Transverse colon (tissue), 4 donors: ENCODE data around the gene TFAP2A. TPM values are rescaled to one million over a fixed set of nuclear protein-coding genes. Genes with fewer than 3 reads are reported as not detected.

Experiments
- DNase-seq: peaks from one replicate; pipeline ENCODE4 v3.0.0-alpha.2; 2019
- H3K27ac ChIP-seq, 4 donors: fragments of 200-600 bp; sonication (generic); 2 replicates each; pipeline ENCODE4 v1.5.1; 2016 to 2018; ENCODE audit warnings: inconsistent platforms in 4 of 4
- H3K27me3 ChIP-seq: fragments of 200-600 bp; sonication (generic); 2 replicates; pipeline ENCODE4 v1.5.1; 2017; ENCODE audit warnings: inconsistent platforms
- H3K36me3 ChIP-seq, 4 donors: fragments of 200-600 bp; sonication (generic); 2 replicates each; pipeline ENCODE4 v1.5.1; 2017 to 2019; ENCODE audit warnings: inconsistent platforms in 4 of 4
- H3K4me1 ChIP-seq, 4 donors: fragments of 200-600 bp; sonication (generic); 2 replicates each; pipeline ENCODE4 v1.5.1; 2017 to 2020; ENCODE audit warnings: inconsistent platforms in 4 of 4
- H3K4me3 ChIP-seq, 4 donors: fragments of 200-600 bp; sonication (generic); 1 replicate in 1 of 4; 2 replicates in 3 of 4; pipeline versions ENCODE4 v1.5.1 to v1.6.1; 2017 to 2019; ENCODE audit warnings: inconsistent platforms in 4 of 4
- H3K9me3 ChIP-seq, 2 donors: fragments of 200-600 bp; sonication (generic); 2 replicates each; pipeline ENCODE4 v1.5.1; 2017 to 2019; ENCODE audit warnings: inconsistent platforms in 2 of 2
- EP300 ChIP-seq: sonication (generic); formaldehyde crosslinking; IDR thresholded peaks from one replicate; pipeline ENCODE4 v1.6.1; 2017; ENCODE audit warnings: antibody characterized with exemption, low read depth
- POLR2A ChIP-seq: fragments of 450-650 bp; IDR thresholded peaks from one replicate; pipeline ENCODE4 v1.6.1; 2016; ENCODE audit warnings: antibody characterized with exemption, mild to moderate bottlenecking, moderate library complexity
- POLR2AphosphoS5 ChIP-seq, 3 donors: sonication (generic); formaldehyde crosslinking; IDR thresholded peaks; one replicate each; pipeline ENCODE4 v1.6.1; 2016; ENCODE audit warnings: antibody characterized with exemption in 3 of 3
- WGBS, 2 donors: methylation state at CpG; one replicate each; pipeline ENCODE4 v1.1.5; 2018; ENCODE audit warnings: low coverage in 1 of 2; 5-methylcytosine and 5-hydroxymethylcytosine counted together
- in situ Hi-C, 4 donors: fragments of 200-750 bp; cut with MboI; loops; one replicate each; pipeline versions ENCODE4 v1.15.0 to v1.15.1; 2017; ENCODE audit warnings: low sequenced_read_pairs in 3 of 4, low pct_ligation_motif_present in 1 of 4, low pct_unique_long_range_greater_than_20kb in 1 of 4
- intact Hi-C: fragments of 100-400 bp; cut with DNase I; formaldehyde crosslinking; loops from one replicate; pipeline ENCODE4 v1.15.1; 2023; ENCODE audit warnings: low total_unique reads
- total RNA-seq, 4 donors: library from RNA; depleted of rRNA; stranded (reverse); fragments of >200 nt; gene quantifications; one replicate each; pipeline ENCODE4 v1.1.0, GENCODE V29; 2016
- TF ChIP-seq, protein P1 (sequence below), 5 experiments: fragments of 200-600 bp in 3 of 5; fragments of 450-650 bp in 2 of 5; sonication (generic) in 3 of 5; IDR thresholded peaks; 1 replicate in 2 of 5; 2 replicates in 3 of 5; pipeline ENCODE4 v1.5.1; 2016 to 2017; ENCODE audit warnings: antibody characterized with exemption in 5 of 5, inconsistent platforms in 3 of 5, mild to moderate bottlenecking in 2 of 5, moderate library complexity in 1 of 5

Gene TFAP2A
- total RNA-seq, 4 donors from 2014 or later, result not detected

DNA sequence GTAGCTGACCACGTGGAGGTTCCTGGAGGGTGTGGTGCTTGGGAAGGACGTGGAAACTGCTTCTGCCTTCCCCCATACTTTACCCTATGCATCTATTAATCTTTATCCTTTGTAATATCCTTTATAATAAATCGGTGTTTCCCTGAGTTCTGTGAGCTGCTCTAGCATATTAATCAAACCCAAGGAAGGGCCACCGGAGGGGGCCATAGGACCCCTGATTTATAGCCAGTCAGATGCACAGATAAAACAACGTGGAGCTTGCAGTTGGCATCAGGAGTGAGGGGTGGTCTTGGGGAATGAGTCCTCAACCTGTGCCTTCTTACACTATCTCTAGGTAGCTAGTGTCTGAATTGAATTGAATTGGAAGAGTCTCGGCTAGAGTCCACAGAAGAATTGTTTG is 36.5 kb upstream of the TFAP2A start:
- TF ChIP-seq POLR2A (no peak), POLR2AphosphoS5 (IDR thresholded peaks at IDR 0.05) (no peak), EP300 (no peak)
- TF ChIP-seq, protein P1, sequence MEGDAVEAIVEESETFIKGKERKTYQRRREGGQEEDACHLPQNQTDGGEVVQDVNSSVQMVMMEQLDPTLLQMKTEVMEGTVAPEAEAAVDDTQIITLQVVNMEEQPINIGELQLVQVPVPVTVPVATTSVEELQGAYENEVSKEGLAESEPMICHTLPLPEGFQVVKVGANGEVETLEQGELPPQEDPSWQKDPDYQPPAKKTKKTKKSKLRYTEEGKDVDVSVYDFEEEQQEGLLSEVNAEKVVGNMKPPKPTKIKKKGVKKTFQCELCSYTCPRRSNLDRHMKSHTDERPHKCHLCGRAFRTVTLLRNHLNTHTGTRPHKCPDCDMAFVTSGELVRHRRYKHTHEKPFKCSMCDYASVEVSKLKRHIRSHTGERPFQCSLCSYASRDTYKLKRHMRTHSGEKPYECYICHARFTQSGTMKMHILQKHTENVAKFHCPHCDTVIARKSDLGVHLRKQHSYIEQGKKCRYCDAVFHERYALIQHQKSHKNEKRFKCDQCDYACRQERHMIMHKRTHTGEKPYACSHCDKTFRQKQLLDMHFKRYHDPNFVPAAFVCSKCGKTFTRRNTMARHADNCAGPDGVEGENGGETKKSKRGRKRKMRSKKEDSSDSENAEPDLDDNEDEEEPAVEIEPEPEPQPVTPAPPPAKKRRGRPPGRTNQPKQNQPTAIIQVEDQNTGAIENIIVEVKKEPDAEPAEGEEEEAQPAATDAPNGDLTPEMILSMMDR (IDR thresholded peaks at IDR 0.05), result no peak
- intact Hi-C loops (no loop called here), in situ Hi-C loops (no loop called here)
- no peak overlapping the region for H3K27ac ChIP-seq
- DNase-seq, result no peak
- H3K27me3 ChIP-seq, result peaks cover 7% of the 10 kb centered on the region
- WGBS, 2 donors, result 47 to 56% methylated on average over 5 to 6 of the region's 6 CpGs
- H3K4me1 ChIP-seq, result no peaks in the 10 kb centered on the region
- no peak overlapping the region for H3K4me3 ChIP-seq
- H3K36me3 ChIP-seq, result no peaks in the 10 kb centered on the region
- H3K9me3 ChIP-seq, result no peaks in the 10 kb centered on the region

DNA sequence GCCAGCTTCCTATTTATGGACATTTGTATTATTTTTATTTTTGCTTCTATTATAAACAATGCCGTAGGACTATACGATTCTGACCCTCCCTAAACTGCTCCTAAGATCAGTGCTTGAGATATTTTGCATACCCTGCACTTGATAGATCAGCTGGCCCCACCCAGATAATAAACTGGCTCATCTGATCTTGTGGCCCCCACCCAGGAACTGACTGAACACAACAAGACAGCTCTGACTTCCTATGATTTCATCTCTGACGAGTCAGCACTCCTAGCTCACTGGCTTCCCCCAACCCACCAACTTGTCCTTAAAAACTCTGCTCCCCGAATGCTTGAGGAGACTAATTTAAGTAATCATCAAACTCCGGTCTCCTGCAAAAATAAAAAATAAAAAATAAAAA is 34.9 kb upstream of the TFAP2A start:
- Histone ChIP-seq H3K27ac (no peak overlapping the region), H3K4me1 (no peaks in the 10 kb centered on the region), H3K27me3 (peaks cover 7% of the 10 kb centered on the region), H3K4me3 (no peak overlapping the region), H3K9me3 (no peaks in the 10 kb centered on the region), H3K36me3 (no peaks in the 10 kb centered on the region)
- in situ Hi-C loops (loop anchor here in 3 of 4 donors (25.0 kb wide), 2 partner anchors 912 to 1462 kb away; no protein-coding TSS in a partner anchor), intact Hi-C loops (no loop called here)
- no peak for DNase-seq
- TF ChIP-seq, protein P1 (IDR thresholded peaks at IDR 0.05), result no peak
- TF ChIP-seq EP300 (no peak), POLR2A (no peak), POLR2AphosphoS5 (IDR thresholded peaks at IDR 0.05) (no peak)
- 57 to 61% methylated on average over 5 of the region's 5 CpGs for WGBS, 2 donors

DNA sequence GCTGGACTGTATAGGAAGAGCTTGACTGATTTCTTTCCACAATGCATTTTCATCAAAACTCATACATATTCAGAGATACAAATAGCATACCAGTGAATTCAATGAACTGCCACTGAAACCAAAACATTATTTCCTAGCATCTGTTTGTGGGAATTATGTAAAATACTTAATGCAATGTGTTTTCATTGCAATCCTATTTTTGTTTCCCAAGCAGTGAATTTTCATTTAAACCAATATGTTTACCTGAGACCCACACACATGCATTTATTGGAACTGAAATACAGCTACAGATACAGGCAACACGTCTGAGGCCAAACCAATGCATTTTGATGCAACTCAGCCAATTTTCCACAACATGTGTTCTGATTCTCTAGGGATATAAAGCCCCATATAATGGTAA is 33.2 kb upstream of the TFAP2A start:
- no peak overlapping the region for H3K4me3 ChIP-seq
- intact Hi-C loops, result no loop called here
- no peak for DNase-seq
- no peaks in the 10 kb centered on the region for H3K4me1 ChIP-seq
- no peaks in the 10 kb centered on the region for H3K36me3 ChIP-seq
- H3K27ac ChIP-seq, result no peak overlapping the region
- no peaks in the 10 kb centered on the region for H3K9me3 ChIP-seq
- in situ Hi-C loops, result loop anchor here in 3 of 4 donors (25.0 kb wide), 2 partner anchors 911 to 1461 kb away; no protein-coding TSS in a partner anchor
- WGBS, 2 donors, result 33 to 44% methylated on average over 1 of the region's 1 CpG
- TF ChIP-seq EP300 (no peak), POLR2A (no peak), POLR2AphosphoS5 (IDR thresholded peaks at IDR 0.05) (no peak)
- TF ChIP-seq, protein P1 (IDR thresholded peaks at IDR 0.05), result no peak
- peaks cover 7% of the 10 kb centered on the region for H3K27me3 ChIP-seq

DNA sequence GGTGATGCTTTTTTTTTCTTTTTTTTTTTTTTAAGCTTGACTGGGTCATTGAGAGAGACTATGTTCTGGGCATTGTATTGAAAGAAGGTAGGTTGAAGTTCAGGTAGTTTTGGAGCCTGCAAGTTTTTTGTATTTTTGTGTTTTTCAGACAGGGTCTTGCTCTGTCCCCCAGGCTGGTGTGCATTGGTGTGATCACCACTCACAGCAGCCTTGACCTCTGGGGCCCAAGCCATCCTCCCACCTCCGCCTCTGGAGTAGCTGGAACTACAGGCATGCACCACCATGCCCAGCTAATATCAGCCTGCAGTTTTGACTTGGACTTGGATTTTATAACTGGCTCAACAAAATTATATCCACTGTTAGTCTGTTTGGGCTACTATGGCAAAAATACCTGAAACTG is 31.7 kb upstream of the TFAP2A start:
- Histone ChIP-seq H3K27me3 (peaks cover 7% of the 10 kb centered on the region), H3K4me3 (no peak overlapping the region), H3K4me1 (no peaks in the 10 kb centered on the region), H3K27ac (no peak overlapping the region), H3K36me3 (no peaks in the 10 kb centered on the region), H3K9me3 (no peaks in the 10 kb centered on the region)
- DNase-seq, result no peak
- in situ Hi-C loops (loop anchor here in 3 of 4 donors (25.0 kb wide), 2 partner anchors 909 to 1459 kb away; no protein-coding TSS in a partner anchor), intact Hi-C loops (no loop called here)
- TF ChIP-seq POLR2AphosphoS5 (IDR thresholded peaks at IDR 0.05), result no peak
- TF ChIP-seq POLR2A, result no peak
- TF ChIP-seq EP300, result no peak
- TF ChIP-seq, protein P1 (IDR thresholded peaks at IDR 0.05), result no peak
- WGBS, 2 donors, result 76% methylated on average over 1 of the region's 1 CpG; no CpG with 5 or more reads in 1 of the 2 donors
